Brain pericyte (primary cell): ENCODE results near the gene PRIM2.
"Not testable (repeated sequence)": the region's sequence is repeated elsewhere in the genome, so short reads cannot be mapped to it uniquely, and the experiment has no call there.

ENCODE experiments used
- DNase-seq: peaks from one replicate; pipeline ENCODE4 v3.0.0-alpha.2; 2012; ENCODE audit warnings: low read depth, low spot score

Gene PRIM2

GRCh38 chr6:57445790-57446468 lies 128.5 kb downstream of the PRIM2 start:
- DNase-seq, result not testable (repeated sequence)

- DNase-seq, result not testable (repeated sequence)
These were observed 132.2 kb downstream of the PRIM2 start for GRCh38 chr6:57449496-57450066.

GRCh38 chr6:57459781-57460180 lies 142.4 kb downstream of the PRIM2 start:
- DNase-seq, result not testable (repeated sequence)

- not testable (repeated sequence) for DNase-seq
These were observed 143.6 kb downstream of the PRIM2 start for GRCh38 chr6:57461022-57461421.

- DNase-seq, result not testable (repeated sequence)
These were observed 146.4 kb downstream of the PRIM2 start for GRCh38 chr6:57463809-57464208.

GRCh38 chr6:57465968-57466367 lies 148.5 kb downstream of the PRIM2 start:
- DNase-seq, result not testable (repeated sequence)

- peak; percentile 3 for DNase-seq
These were observed 151.6 kb downstream of the PRIM2 start for GRCh38 chr6:57469072-57469471.

- DNase-seq, result not testable (repeated sequence)
These were observed 152.7 kb downstream of the PRIM2 start for GRCh38 chr6:57470148-57470547.

GRCh38 chr6:57471314-57471864 lies 154.0 kb downstream of the PRIM2 start:
- not testable (repeated sequence) for DNase-seq

GRCh38 chr6:57472861-57473362 lies 155.5 kb downstream of the PRIM2 start:
- DNase-seq, result peak; percentile 5

- not testable (repeated sequence) for DNase-seq
These were observed 157.5 kb downstream of the PRIM2 start for GRCh38 chr6:57474862-57475475.

- not testable (repeated sequence) for DNase-seq
These were observed 158.2 kb downstream of the PRIM2 start for GRCh38 chr6:57475656-57476055.

GRCh38 chr6:57480194-57480593 lies 162.8 kb downstream of the PRIM2 start:
- not testable (repeated sequence) for DNase-seq

- DNase-seq, result not testable (repeated sequence)
These were observed 163.7 kb downstream of the PRIM2 start for GRCh38 chr6:57481121-57481520.

GRCh38 chr6:57482471-57482870 lies 165.0 kb downstream of the PRIM2 start:
- not testable (repeated sequence) for DNase-seq

- not testable (repeated sequence) for DNase-seq
These were observed 169.2 kb downstream of the PRIM2 start for GRCh38 chr6:57486494-57487081.

GRCh38 chr6:57488551-57488950 lies 171.1 kb downstream of the PRIM2 start:
- not testable (repeated sequence) for DNase-seq

- not testable (repeated sequence) for DNase-seq
These were observed 172.5 kb downstream of the PRIM2 start for GRCh38 chr6:57489887-57490286.

GRCh38 chr6:57491795-57492194 lies 174.4 kb downstream of the PRIM2 start:
- not testable (repeated sequence) for DNase-seq

GRCh38 chr6:57496251-57496650 lies 178.8 kb downstream of the PRIM2 start:
- DNase-seq, result not testable (repeated sequence)

GRCh38 chr6:57500368-57501021 lies 183.1 kb downstream of the PRIM2 start:
- DNase-seq, result not testable (repeated sequence)
